ENCODE data around the gene PCGF3.
A peak's percentile ranks its signal among the peaks of the same experiment; 100 is the strongest.

DNA sequence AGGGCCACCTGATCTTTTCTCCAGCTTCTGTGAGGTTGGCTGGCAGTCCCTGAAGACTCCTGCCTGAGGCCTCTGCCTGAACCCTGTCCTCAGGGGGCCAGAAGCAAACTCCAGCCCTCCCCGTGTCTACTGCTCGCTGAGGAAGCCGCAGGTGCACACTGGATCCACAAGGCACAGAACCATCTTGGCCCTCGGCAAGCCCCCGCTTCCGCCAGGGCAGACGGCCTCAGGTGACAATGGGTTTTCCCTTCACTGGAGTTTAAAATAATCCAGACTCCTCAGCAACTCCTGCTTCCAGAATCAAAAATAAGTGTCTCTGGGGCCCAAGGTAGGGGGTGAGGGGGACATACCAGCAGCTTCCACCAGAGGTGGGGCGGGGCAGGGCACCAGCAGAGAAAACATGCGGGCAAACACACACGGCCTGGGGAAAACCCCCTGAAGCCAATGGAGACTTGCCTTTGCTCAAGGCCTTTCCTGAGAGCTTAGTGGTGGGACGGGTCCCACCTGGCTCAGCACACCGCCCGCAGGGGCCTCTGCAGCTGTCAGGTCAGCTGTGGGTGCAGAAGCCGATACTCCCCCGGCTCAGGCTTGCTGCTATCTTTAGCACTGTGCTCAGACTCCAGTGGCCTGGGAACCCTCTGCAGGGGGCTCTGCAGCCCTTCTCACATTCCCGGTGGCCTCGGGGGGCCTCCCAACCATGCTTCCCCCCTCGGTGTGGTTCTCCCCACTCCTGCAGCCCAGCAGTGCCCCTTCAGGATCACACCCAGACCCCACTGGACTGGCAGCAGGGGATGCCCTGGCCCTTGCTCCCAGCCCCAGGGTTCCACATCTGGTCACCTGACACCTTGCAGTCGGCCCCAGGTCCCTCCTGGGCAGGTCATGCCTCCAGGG, 29.4 kb upstream of the PCGF3 start:
- TF ChIP-seq ATF3 (IDR thresholded peaks at IDR 0.05; ENCODE audit: borderline replicate concordance, extremely low read depth, low read depth, low read length) (no peak), EZH2 (IDR thresholded peaks at IDR 0.05; ENCODE audit: borderline replicate concordance, control insufficient read depth, low read depth, low read length) (no peak), ZZZ3 (IDR thresholded peaks at IDR 0.05; ENCODE audit: control insufficient read depth, insufficient read length, low read depth) (no peak), FOXK2 (IDR thresholded peaks at IDR 0.05) (no peak), POLR2A (IDR thresholded peaks at IDR 0.05; ENCODE audit: low read depth, low read length) (no peak), IKZF1 (conservative IDR thresholded peaks at IDR 0.05) (peak; percentile 14; the same call in 1 of the 2 replicates), MYC (IDR thresholded peaks at IDR 0.05; ENCODE audit: insufficient read depth, insufficient read length, insufficient replicate concordance, low read length, severe bottlenecking) (no peak), FOS (IDR thresholded peaks at IDR 0.05; ENCODE audit: borderline replicate concordance, extremely low read depth, insufficient read length) (no peak), YY1 (IDR thresholded peaks at IDR 0.05; ENCODE audit: low read depth, low read length) (peak; percentile 33; the same call in 1 of the 2 replicates)
- TF ChIP-seq, protein P1, sequence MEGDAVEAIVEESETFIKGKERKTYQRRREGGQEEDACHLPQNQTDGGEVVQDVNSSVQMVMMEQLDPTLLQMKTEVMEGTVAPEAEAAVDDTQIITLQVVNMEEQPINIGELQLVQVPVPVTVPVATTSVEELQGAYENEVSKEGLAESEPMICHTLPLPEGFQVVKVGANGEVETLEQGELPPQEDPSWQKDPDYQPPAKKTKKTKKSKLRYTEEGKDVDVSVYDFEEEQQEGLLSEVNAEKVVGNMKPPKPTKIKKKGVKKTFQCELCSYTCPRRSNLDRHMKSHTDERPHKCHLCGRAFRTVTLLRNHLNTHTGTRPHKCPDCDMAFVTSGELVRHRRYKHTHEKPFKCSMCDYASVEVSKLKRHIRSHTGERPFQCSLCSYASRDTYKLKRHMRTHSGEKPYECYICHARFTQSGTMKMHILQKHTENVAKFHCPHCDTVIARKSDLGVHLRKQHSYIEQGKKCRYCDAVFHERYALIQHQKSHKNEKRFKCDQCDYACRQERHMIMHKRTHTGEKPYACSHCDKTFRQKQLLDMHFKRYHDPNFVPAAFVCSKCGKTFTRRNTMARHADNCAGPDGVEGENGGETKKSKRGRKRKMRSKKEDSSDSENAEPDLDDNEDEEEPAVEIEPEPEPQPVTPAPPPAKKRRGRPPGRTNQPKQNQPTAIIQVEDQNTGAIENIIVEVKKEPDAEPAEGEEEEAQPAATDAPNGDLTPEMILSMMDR (IDR thresholded peaks at IDR 0.05 in 2 of 3, conservative IDR thresholded peaks at IDR 0.05 in 1 of 3; ENCODE audit: control insufficient read depth in 2 of 3, extremely low read depth in 1 of 3, insufficient read depth in 1 of 3, low read depth in 3 of 3, low read length in 3 of 3): no peak

Data from GM12878 (cell line).